Progenitor cell of endocrine pancreas (in vitro differentiated cells): ENCODE measurements around the gene GRIK3. TPM values are rescaled to one million over a fixed set of nuclear protein-coding genes. Genes with fewer than 3 reads are reported as not detected.

Experiments used
- DNase-seq: peaks from one replicate; pipeline ENCODE4 v3.0.0; 2021; ENCODE audit warnings: low spot score; ENCODE audit not compliant: unreplicated experiment
- H3K27ac Mint-ChIP-seq: 2 replicates; pipeline ENCODE4 v1.8.0; 2021; ENCODE audit warnings: mild to moderate bottlenecking, moderate library complexity, mixed read lengths
- H3K27me3 Mint-ChIP-seq: 2 replicates; pipeline ENCODE4 v1.8.0; 2021; ENCODE audit warnings: mixed read lengths
- H3K36me3 Mint-ChIP-seq: 2 replicates; pipeline ENCODE4 v1.8.0; 2022; ENCODE audit warnings: mixed read lengths; ENCODE audit not compliant: insufficient read depth
- H3K4me1 Mint-ChIP-seq: 2 replicates; pipeline ENCODE4 v1.8.0; 2021; ENCODE audit warnings: low read depth, mixed read lengths
- H3K4me3 Mint-ChIP-seq: 2 replicates; pipeline ENCODE4 v1.8.0; 2021; ENCODE audit warnings: low read depth, mild to moderate bottlenecking, moderate library complexity, mixed read lengths
- H3K9me3 Mint-ChIP-seq: 2 replicates; pipeline ENCODE4 v1.8.0; 2021; ENCODE audit warnings: low read depth, mixed read lengths
- CTCF ChIP-seq: fragments of 200-600 bp; sonication (generic); IDR thresholded peaks from one replicate; pipeline ENCODE4 v1.5.0; 2021; ENCODE audit warnings: antibody characterized with exemption, mild to moderate bottlenecking; ENCODE audit not compliant: unreplicated experiment
- total RNA-seq: library from RNA; stranded (reverse); gene quantifications from 2 replicates; pipeline ENCODE4 v1.2.1, GENCODE V29; 2021

The GRIK3 gene
- total RNA-seq, 1 donor from 2014 or later: 0.41 TPM

- H3K27ac Mint-ChIP-seq: no peak overlapping the region
- no peak for TF ChIP-seq CTCF
- H3K27me3 Mint-ChIP-seq: peaks cover 10% of the 10 kb centered on the region
- H3K9me3 Mint-ChIP-seq: no peaks in the 10 kb centered on the region
- H3K4me1 Mint-ChIP-seq: no peaks in the 10 kb centered on the region
- H3K4me3 Mint-ChIP-seq: no peak overlapping the region
- no peak for DNase-seq
- no peaks in the 10 kb centered on the region for H3K36me3 Mint-ChIP-seq
Measured at GRCh38 chr1:36884801-36885200, 149.5 kb downstream of the GRIK3 start.

- Mint-ChIP-seq H3K36me3 (no peaks in the 10 kb centered on the region), H3K9me3 (no peaks in the 10 kb centered on the region), H3K4me1 (no peaks in the 10 kb centered on the region), H3K4me3 (no peak overlapping the region), H3K27ac (no peak overlapping the region), H3K27me3 (peaks cover 10% of the 10 kb centered on the region)
- TF ChIP-seq CTCF: no peak
- no peak for DNase-seq
Measured at GRCh38 chr1:36884029-36884701, 150.2 kb downstream of the GRIK3 start.

GRCh38 chr1:36883315-36883949 lies 150.9 kb downstream of the GRIK3 start:
- Mint-ChIP-seq H3K9me3 (no peaks in the 10 kb centered on the region), H3K36me3 (no peaks in the 10 kb centered on the region), H3K4me1 (no peaks in the 10 kb centered on the region), H3K27me3 (peaks cover 7% of the 10 kb centered on the region), H3K4me3 (no peak overlapping the region), H3K27ac (no peak overlapping the region)
- no peak for TF ChIP-seq CTCF
- no peak for DNase-seq

- Mint-ChIP-seq H3K4me1 (no peaks in the 10 kb centered on the region), H3K27me3 (peaks cover 7% of the 10 kb centered on the region), H3K36me3 (no peaks in the 10 kb centered on the region), H3K9me3 (no peaks in the 10 kb centered on the region), H3K4me3 (no peak overlapping the region), H3K27ac (no peak overlapping the region)
- no peak for DNase-seq
- TF ChIP-seq CTCF: no peak
Measured at GRCh38 chr1:36882536-36883285, 151.6 kb downstream of the GRIK3 start.

- H3K36me3 Mint-ChIP-seq: no peaks in the 10 kb centered on the region
- H3K27me3 Mint-ChIP-seq: peaks cover 14% of the 10 kb centered on the region
- no peak overlapping the region for H3K4me3 Mint-ChIP-seq
- no peak for TF ChIP-seq CTCF
- no peaks in the 10 kb centered on the region for H3K9me3 Mint-ChIP-seq
- no peak for DNase-seq
- no peaks in the 10 kb centered on the region for H3K4me1 Mint-ChIP-seq
- H3K27ac Mint-ChIP-seq: no peak overlapping the region
Measured at GRCh38 chr1:36881541-36881940, 152.8 kb downstream of the GRIK3 start.
